ENCODE measurements around the gene APOO.

APOO gene

GRCh38 chrX:23784470-23785331 is 123.0 kb downstream of the APOO start:
- no peak for TF ChIP-seq CTCF (IDR thresholded peaks at IDR 0.05; ENCODE audit: low read length, missing control alignments)
- H3K4me3 ChIP-seq (replicated peaks; ENCODE audit: low read depth, low read length) = peak overlapping the region; percentile 79
- DNase-seq (ENCODE audit: low read depth) = peak; percentile 81

- DNase-seq (ENCODE audit: low read depth) = peak; percentile 39
- peak overlapping the region; percentile 79 for H3K4me3 ChIP-seq (replicated peaks; ENCODE audit: low read depth, low read length)
- no peak for TF ChIP-seq CTCF (IDR thresholded peaks at IDR 0.05; ENCODE audit: low read length, missing control alignments)
These were observed 123.9 kb downstream of the APOO start for GRCh38 chrX:23783589-23784469.
